HG03280 (cell line): ENCODE measurements around the gene B3GALNT1.
"Not testable (repeated sequence)": the region's sequence is repeated elsewhere in the genome, so short reads cannot be mapped to it uniquely, and the experiment has no call there.

Source experiments
- ATAC-seq: cut with Tn5 transposase; IDR thresholded peaks from one replicate; pipeline ENCODE4 v1.9.1; 2021; ENCODE audit warnings: mild to moderate bottlenecking, moderate library complexity; ENCODE audit not compliant: unreplicated experiment

The B3GALNT1 gene

DNA sequence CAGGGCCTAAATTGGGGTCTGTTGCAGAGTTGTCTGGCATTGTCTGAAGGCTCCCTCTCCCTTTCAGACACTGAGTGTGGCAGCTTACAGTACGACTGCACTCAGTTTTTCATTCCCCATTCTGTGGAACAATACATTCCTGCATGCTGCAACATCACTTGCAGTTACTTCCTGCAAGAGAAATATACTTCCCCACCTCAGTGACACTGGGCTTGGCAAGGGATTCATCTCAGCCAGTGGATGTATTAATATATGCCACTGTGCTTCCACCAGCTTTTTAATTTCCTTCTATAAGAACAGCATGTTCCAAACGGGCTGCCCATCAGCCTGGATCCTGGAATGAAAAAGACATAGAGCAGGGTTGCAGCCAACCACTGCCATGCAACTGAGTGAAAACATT lies 23.1 kb downstream of the B3GALNT1 start:
- peak; percentile 12 for ATAC-seq

- ATAC-seq: peak; percentile 57
Measured at GRCh38 chr3:161081633-161082032, 23.5 kb downstream of the B3GALNT1 start.

GRCh38 chr3:161073181-161073580 lies 32.0 kb downstream of the B3GALNT1 start:
- no peak for ATAC-seq

DNA sequence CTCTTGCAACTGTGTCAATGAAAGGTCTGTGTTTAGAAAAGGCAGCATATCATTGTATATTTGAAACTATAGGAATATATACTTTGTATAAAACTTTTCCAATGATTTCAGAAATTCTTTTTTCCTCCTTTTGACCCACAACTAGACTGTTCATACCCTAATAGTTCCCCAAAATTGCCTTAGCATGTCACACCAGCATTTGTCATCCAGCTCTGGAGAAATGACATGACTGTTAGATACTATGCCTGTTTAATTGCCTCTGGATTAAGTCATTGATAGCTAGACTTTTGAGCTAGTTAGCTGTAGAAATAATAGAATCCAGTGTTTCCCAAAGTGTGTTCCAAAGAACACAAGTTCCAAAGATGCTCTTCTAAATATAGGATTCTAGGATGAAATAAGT lies 32.4 kb downstream of the B3GALNT1 start:
- ATAC-seq: no peak

DNA sequence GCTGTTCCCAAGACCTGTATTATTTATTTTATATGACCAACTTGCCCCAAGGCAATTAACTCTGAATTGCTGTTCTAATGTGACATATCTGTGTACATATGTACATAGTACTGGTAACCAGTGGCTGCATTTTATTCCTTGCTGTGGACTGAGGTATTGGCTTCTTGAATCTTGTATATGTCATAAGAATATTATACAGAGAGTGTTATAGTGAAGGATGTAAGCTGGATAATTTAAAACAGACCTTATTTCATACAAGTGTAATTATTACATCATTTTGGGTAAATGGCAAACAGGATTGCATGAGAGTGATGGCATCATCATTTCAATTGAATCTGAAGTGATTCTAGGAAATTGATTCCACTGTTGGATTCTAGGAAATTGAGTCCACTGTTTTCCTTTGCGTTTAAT lies 32.9 kb downstream of the B3GALNT1 start:
- no peak for ATAC-seq

- no peak for ATAC-seq
Measured at GRCh38 chr3:161070980-161071663, 34.0 kb downstream of the B3GALNT1 start.

- ATAC-seq: no peak
Measured at GRCh38 chr3:161070252-161070930, 34.8 kb downstream of the B3GALNT1 start.

DNA sequence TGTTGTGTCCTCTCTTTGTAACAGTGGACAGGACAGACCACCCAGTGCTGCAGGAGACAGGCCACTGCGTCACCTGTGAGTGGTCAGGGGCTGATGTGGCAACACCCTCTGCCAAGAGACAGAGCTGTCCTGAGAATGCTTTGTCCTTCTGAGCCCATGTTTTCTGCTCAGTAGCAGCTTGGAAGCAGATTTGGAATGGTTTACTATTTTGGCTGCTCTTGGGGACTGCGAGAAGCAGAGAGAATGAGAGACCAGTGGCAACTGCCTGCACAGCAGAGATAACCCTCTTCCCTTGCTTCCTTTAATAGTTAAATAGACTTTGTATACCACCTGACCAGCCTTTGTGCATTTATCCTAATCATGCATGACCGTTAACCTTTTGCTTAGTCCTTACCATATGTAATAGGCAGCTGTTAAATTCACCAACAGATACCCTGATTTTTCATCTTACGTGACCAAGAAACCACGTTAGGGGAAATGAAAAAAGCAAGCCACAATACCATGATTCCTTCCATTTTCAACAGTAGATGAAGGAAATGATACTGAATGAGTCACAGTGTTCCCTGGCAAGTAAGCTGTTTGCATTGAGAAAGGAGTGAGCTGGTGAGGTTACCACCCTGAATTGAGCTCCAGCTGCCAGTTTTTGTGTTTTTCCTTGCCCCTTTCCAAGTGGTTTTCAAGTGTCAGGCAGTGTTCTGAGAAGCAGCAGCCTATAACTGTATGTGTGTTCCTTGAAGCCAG lies 35.5 kb downstream of the B3GALNT1 start:
- ATAC-seq: peak; percentile 82

DNA sequence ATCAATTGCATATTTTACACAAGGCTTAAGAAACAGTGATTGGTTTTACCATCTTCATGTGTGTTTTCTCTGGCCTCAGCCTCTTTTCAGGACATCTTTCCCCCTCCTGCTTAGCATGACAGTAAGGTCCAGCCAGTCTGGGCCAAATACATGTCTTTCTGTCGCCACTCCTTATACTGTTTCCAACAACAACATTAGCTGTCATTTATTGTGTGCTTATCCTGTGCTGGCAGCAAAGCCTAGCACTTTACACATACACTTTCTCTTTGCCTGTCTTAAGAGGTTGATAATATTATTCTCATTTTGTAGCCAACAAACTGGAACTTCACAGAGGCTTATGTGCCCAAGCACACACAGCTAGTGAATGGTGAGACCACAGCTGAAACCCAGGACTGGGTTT lies 37.8 kb downstream of the B3GALNT1 start:
- no peak for ATAC-seq

- no peak for ATAC-seq
Measured at GRCh38 chr3:161066930-161067329, 38.2 kb downstream of the B3GALNT1 start.

DNA sequence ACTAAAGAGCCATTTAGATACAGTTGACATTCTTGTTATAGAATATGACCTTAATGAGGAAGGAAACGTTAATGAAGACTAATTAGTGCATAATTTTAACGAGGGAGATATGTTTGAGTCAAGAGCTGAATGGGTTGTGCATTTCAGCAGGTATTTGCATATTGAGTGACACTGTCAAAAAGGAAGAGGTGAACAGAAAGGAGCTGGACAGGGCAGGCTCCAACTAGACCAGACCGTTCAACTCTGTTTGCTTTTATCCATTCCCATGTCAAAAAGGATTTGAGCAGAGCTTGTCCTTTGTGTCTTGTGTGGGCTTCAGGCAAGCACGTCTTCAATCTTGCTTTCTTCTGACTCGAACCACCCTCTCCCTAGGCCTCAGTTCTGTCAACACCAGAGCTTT lies 40.7 kb downstream of the B3GALNT1 start:
- ATAC-seq: no peak

DNA sequence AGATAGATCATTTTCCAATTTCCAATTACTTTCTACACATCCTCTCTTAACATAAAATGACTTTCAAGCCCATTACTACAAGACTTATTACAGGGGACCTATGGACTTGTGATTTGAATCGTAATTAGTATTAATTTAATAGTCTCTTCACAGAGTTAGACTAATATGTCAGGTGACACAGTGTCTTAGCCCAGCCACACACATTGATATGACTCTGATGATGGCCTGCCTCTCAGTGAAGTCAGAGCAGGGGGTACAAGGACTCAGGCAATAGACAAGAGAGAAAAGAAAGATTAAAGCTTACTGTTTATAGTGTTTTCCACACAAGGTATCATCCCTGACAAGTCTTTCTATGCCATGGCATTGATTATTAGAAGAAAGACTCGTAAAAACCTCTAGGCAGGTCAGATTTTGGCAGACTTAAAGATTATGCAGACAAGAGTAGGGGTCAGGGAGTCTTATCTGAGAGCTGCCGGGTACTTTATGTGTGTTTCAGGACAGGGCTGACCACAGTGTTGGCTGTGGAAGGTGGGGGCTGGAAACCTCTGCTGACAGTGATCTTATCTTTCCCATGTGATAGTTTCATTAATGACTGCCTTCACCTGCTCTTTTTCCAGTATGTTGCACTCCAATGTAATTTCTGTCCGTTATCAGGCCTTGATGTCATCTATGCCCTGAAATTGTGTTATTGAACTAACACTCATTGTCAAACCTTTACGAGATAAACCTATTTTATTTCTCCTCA lies 50.1 kb downstream of the B3GALNT1 start:
- no peak for ATAC-seq

DNA sequence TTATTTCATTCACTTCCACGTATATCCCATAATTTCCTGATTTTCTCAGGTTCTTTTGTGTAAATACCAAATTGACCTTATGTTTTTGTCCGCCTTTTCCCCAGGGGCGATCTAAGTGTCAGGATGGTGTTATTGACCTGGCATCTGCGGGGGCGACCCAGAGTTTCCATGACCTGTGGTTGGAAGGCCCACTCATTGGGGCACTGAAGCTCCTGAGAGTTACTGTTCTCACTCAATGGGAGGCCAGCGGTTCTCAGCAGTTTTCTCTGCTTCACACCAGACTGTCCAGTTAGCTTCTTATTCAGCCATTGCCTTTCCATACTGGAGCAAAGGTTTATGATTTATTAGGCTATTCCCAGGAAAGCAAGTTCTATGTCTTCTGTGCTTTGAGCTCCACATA lies 53.3 kb downstream of the B3GALNT1 start:
- no peak for ATAC-seq

- ATAC-seq: no peak
Measured at GRCh38 chr3:161050935-161051334, 54.2 kb downstream of the B3GALNT1 start.

GRCh38 chr3:161049683-161050248 lies 55.4 kb downstream of the B3GALNT1 start:
- ATAC-seq: no peak

- no peak for ATAC-seq
Measured at GRCh38 chr3:161043336-161044035, 61.7 kb downstream of the B3GALNT1 start.

- no peak for ATAC-seq
Measured at GRCh38 chr3:161042023-161042501, 63.1 kb downstream of the B3GALNT1 start.

DNA sequence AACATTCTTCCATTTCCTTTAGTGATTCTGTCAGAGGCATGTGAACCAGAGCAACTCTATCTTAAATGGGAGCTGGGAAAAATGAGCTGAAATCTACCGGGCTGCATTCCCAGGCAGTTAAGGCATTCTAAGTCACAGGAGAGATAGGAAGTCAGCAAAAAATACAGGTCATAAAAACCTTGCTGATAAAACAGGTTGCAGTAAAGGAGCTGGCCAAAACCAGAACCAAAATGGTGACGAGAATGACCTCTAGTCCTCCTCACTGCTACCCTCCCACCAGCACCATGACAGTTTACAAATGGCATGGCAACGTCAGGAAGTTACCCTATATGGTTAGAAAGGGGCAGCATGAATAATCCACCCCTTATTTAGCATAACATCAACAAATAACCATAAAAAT lies 66.4 kb downstream of the B3GALNT1 start:
- no peak for ATAC-seq

DNA sequence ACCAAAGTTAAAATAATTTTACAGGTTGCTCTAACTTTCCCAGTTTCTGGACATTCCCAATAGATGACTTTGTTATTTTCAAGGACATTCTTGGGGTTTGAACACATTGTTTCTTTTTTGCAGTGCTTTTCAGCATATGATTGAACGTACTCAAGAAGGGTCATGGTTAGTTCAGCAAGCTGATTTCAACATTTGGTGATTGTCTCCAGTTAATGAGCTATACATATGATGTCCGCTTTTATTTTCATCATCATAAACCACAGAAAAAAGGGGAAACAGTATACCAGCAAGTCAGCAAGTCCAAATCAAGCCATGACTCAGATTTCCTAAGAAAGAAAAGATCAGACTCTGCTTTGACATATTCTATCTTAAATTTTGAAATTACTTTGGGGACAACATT lies 69.4 kb downstream of the B3GALNT1 start:
- no peak for ATAC-seq

GRCh38 chr3:161034913-161035550 lies 70.1 kb downstream of the B3GALNT1 start:
- ATAC-seq: not testable (repeated sequence)
